ENCODE results near the gene SFT2D3. TPM values are rescaled to one million over a fixed set of nuclear protein-coding genes. Genes with fewer than 3 reads are reported as not detected.
A peak's percentile ranks its signal among the peaks of the same experiment; 100 is the strongest.

Gene SFT2D3
- total and polyA plus RNA-seq, 9 of the 15 experiments (the other 6 are each of a cell fraction or from before 2014, with no cell fraction given) = 7.5 to 9.9 (median 8.9) TPM; not detected in 2

DNA sequence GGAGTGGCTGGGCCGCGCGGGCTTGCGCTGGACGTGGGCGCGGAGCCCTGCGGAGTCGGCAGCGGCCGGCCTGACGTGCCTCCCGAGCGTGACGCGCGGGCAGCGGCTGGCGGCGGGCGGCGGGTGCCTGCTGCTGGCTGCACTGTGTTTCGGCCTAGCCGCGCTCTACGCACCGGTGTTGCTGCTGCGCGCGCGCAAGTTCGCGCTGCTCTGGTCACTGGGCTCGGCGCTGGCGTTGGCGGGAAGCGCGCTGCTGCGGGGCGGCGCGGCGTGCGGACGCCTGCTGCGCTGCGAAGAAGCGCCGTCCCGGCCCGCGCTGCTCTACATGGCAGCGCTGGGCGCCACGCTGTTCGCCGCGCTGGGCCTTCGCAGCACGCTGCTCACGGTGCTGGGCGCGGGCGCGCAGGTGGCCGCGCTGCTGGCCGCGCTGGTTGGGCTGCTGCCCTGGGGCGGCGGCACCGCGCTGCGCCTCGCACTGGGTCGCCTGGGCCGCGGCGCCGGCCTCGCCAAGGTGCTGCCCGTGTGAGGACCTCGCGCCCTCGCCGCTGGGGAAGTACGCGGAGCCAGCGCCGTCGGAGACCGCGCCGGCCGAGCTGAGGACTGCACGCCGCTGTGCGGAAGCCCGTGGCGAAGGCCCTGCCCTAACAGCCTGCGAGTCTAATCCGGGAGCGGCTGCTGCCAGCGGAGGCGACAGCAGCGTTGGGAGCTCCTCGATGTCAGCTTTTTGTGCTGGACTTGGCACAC is 526 bp downstream of the SFT2D3 start (continued):
- TF ChIP-seq, protein P1, sequence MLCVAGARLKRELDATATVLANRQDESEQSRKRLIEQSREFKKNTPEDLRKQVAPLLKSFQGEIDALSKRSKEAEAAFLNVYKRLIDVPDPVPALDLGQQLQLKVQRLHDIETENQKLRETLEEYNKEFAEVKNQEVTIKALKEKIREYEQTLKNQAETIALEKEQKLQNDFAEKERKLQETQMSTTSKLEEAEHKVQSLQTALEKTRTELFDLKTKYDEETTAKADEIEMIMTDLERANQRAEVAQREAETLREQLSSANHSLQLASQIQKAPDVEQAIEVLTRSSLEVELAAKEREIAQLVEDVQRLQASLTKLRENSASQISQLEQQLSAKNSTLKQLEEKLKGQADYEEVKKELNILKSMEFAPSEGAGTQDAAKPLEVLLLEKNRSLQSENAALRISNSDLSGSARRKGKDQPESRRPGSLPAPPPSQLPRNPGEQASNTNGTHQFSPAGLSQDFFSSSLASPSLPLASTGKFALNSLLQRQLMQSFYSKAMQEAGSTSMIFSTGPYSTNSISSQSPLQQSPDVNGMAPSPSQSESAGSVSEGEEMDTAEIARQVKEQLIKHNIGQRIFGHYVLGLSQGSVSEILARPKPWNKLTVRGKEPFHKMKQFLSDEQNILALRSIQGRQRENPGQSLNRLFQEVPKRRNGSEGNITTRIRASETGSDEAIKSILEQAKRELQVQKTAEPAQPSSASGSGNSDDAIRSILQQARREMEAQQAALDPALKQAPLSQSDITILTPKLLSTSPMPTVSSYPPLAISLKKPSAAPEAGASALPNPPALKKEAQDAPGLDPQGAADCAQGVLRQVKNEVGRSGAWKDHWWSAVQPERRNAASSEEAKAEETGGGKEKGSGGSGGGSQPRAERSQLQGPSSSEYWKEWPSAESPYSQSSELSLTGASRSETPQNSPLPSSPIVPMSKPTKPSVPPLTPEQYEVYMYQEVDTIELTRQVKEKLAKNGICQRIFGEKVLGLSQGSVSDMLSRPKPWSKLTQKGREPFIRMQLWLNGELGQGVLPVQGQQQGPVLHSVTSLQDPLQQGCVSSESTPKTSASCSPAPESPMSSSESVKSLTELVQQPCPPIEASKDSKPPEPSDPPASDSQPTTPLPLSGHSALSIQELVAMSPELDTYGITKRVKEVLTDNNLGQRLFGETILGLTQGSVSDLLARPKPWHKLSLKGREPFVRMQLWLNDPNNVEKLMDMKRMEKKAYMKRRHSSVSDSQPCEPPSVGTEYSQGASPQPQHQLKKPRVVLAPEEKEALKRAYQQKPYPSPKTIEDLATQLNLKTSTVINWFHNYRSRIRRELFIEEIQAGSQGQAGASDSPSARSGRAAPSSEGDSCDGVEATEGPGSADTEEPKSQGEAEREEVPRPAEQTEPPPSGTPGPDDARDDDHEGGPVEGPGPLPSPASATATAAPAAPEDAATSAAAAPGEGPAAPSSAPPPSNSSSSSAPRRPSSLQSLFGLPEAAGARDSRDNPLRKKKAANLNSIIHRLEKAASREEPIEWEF (CRISPR knock-in tag; IDR thresholded peaks at IDR 0.05) = no peak
- TF ChIP-seq SETDB1 (IDR thresholded peaks at IDR 0.05; ENCODE audit: low read length) (no peak), CHD2 (IDR thresholded peaks at IDR 0.05; ENCODE audit: low read depth, low read length) (no peak), RBM25 (IDR thresholded peaks at IDR 0.05; ENCODE audit: low read depth, low read length, severe bottlenecking) (no peak), ZNF589 (CRISPR knock-in tag; IDR thresholded peaks at IDR 0.05; ENCODE audit: low read depth) (no peak), PYGO2 (tag; IDR thresholded peaks at IDR 0.05) (no peak), NFE2 (IDR thresholded peaks at IDR 0.05; ENCODE audit: low read depth) (no peak), ZNF134 (CRISPR knock-in tag; conservative IDR thresholded peaks at IDR 0.05) (no peak), TEAD1 (CRISPR knock-in tag; IDR thresholded peaks at IDR 0.05) (peak in 1 of 2 experiments; percentile 73; a peak in 2 of 4 replicates), DIDO1 (tag; IDR thresholded peaks at IDR 0.05; ENCODE audit: low read depth) (no peak), TCF3 (CRISPR knock-in tag; IDR thresholded peaks at IDR 0.05) (no peak), MYC (IDR thresholded peaks at IDR 0.05; ENCODE audit: low read depth, low read length) (peak; percentile 5; the same call in 1 of the 2 replicates), MYC (CRISPR knock-in tag; IDR thresholded peaks at IDR 0.05; ENCODE audit: borderline replicate concordance, low read depth) (no peak), NFXL1 (CRISPR knock-in tag; IDR thresholded peaks at IDR 0.05) (no peak), COPS2 (conservative IDR thresholded peaks at IDR 0.05) (no peak), PRPF4 (IDR thresholded peaks at IDR 0.05; ENCODE audit: insufficient read depth, low read depth, low read length, poor library complexity, severe bottlenecking) (peak; percentile 31), ZNF347 (CRISPR knock-in tag; IDR thresholded peaks at IDR 0.05; ENCODE audit: low read depth) (no peak), CBX2 (IDR thresholded peaks at IDR 0.05; ENCODE audit: insufficient read depth, low read length, poor library complexity, severe bottlenecking) (no peak)
- TF ChIP-seq, protein P2, sequence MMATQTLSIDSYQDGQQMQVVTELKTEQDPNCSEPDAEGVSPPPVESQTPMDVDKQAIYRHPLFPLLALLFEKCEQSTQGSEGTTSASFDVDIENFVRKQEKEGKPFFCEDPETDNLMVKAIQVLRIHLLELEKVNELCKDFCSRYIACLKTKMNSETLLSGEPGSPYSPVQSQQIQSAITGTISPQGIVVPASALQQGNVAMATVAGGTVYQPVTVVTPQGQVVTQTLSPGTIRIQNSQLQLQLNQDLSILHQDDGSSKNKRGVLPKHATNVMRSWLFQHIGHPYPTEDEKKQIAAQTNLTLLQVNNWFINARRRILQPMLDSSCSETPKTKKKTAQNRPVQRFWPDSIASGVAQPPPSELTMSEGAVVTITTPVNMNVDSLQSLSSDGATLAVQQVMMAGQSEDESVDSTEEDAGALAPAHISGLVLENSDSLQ (IDR thresholded peaks at IDR 0.05) = no peak
- TF ChIP-seq, protein P3, sequence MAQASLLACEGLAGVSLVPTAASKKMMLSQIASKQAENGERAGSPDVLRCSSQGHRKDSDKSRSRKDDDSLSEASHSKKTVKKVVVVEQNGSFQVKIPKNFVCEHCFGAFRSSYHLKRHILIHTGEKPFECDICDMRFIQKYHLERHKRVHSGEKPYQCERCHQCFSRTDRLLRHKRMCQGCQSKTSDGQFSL (CRISPR knock-in tag; IDR thresholded peaks at IDR 0.05) = 0 out of 2 replicates have a peak, but pooled peaks have one; percentile 17
- TF ChIP-seq, protein P3 (tag; IDR thresholded peaks at IDR 0.05) = no peak

Measured in K562 (cell line).